ENCODE data around the gene ABCA7.
"Not testable (repeated sequence)": the region's sequence is repeated elsewhere in the genome, so short reads cannot be mapped to it uniquely, and the experiment has no call there.

ABCA7 gene

DNA sequence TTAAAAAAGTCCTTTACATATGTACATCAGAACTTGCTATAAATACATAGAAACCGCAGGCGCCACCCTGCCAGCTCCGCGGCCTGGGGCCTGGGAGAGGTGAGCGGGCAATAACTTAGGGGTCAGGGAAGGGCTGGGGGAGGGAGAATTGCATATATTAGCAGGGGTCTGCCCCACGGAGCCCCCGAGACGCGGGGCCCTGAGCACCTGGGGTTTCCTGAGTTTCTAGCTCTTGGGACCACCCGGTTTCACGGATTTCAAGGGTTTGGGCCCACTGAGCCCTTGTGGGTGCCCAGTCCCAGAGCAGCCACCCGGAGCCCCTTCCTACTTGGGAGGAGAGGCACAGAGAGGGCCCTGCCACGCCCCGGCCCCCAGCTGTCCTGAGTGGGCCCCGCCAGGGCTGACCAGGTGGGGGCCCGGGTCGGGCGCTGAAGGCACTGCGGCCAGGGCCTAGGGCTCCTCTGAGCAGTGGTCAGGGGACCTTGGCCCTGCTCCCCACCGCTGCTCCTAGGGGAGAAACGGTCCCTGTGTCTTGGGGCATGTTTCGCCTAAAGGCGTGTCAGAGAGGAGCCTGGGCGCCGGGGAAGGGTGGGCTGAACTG lies 67.9 kb downstream of the ABCA7 start:
- no peak for DNase-seq

DNA sequence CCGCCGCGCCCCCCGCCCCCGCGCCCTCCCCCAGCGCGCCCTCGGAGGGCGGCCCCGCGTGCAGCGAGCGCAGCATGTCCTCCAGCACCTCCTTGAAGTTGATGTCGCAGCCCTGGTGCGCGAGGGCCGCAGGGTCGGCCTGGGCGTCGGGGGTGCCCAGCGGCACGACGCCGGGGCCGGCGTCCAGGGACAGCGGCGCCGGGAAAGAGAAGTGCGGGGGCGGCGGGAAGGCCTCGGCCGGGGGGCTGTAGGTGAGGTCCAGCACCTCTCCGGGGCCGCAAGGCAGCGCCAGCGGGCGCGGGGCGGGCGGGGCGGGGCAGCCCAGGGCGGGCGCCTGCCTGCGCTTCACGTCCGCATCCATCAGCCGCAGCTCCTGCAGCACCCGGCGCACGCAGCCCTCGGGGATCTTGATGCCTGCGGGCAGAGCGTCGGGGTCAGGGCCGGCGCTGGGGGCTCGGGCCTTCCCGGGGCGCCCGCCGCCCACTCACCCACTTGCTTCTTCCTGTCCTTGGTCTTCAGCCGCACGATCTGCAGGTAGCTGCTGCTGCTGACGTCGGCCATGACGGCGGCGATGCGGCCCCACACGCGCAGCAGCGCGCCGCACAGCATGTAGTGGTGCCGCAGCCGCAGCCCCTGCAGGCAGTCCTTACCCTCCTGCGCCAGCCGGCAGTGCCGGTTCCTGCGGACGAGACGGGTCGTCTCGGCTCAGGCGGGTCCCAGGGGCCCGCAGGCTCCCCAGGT lies 68.6 kb downstream of the ABCA7 start:
- DNase-seq: no peak

DNA sequence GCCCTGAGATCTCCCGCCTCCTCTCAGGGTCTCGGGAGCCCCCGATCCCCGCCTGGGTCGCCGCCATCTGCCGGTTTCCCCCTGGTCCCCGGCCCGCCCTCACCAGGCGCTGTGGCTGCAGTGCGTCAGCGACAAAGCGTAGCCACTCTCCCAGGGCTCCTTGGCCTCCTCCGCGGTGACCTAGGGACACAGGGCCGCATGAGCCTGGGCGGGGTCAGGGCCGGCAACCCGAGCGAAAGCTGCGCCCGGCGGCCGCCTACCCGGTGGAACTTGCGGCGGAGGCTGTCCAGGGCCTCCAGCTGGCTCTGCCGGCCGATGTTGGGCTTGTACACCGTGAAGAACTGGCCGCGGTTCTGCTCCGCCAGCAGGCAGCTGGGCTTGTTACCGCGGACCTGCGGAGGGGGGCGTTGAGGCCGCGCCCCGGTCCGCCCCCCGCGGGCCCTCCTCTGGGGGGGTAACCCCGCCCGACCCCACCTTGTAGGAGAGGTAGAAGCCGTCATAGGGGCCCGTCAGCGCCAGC lies 69.2 kb downstream of the ABCA7 start:
- DNase-seq: no peak

DNA sequence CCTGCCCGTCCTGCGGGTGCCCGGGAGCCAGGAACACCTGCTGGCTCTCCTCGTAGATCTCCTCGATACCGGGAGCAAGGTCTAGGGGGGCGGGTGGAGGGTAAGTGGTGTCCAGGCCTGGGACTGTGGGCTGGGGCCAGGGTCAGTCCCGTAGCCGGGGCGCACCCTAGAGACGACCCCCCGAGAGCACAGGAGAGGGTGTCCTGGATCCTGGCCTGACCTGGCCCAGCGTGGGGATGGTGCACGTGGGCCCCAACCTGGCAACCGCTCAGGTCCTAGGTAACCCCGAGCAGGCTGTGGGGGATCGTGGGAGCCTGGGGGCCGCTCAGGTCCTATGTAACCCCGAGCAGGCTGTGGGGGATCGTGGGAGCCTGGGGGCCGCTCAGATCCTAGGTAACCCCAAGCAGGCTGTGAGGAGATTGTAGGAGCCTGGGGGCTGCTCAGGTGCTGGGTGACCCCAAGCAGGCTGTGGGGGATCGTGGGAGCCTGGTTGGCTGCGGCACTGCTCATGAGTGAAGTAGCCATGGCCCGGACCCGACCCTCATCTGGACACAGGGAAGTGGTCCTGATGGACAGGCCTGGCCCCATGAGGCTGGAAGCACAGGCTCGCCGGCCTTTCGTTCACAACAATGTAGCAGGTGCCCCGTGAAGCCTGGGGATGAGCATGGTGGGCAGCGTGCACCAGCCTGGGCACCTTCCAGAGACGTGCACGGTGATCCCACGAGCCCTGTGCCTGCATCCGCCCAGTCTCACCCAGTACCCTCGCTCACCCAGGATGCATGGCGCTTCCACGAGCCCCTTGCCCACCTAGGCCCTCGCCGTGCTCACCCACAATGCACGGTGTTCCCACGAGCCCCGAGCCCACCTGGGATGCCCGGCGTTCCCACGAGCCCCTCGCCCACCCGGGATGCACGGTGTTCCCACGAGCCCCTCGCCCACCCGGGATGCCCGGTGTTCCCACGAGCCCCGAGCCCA lies 70.1 kb downstream of the ABCA7 start:
- no peak for DNase-seq

DNA sequence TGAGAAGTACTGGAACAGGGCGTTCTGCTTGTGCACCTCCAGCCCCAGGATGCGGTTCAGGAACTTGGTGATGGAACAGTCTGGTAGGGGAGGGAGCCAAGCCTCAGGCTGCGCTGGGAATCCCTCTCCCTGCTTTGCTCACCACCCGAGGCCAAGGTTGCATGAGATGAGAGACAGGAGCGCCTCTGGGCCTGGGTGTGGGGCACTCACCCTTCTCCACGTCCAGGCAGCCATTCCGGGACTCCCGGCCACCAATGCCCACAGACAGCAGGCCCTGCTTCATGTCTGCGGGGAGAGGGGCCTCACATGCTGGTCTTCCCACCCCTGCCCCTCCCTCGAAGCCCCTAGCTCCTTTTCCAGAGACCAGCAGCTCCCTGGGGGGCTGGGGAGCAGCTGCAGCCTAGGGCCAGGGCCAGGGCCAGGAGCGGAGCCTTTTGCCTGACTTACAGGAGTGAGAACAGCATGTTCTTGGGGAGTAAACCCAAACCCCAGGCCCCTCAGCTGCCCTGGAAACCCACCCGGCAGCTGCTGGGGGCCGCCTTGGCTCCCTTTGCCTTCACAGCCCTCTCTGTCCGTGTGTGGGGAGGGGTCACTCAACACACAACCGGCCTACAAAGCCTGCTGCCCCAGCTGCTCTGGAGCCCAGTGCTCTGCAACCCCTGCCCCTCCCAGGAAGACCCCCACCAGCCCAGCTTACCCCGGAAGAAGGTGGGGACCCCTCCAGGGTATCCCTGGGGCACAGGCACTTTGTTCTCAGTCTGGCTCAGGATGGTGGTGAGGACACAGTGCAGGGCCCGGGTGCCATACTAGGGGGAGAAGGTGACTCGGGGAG lies 71.1 kb downstream of the ABCA7 start:
- no peak for DNase-seq

DNA sequence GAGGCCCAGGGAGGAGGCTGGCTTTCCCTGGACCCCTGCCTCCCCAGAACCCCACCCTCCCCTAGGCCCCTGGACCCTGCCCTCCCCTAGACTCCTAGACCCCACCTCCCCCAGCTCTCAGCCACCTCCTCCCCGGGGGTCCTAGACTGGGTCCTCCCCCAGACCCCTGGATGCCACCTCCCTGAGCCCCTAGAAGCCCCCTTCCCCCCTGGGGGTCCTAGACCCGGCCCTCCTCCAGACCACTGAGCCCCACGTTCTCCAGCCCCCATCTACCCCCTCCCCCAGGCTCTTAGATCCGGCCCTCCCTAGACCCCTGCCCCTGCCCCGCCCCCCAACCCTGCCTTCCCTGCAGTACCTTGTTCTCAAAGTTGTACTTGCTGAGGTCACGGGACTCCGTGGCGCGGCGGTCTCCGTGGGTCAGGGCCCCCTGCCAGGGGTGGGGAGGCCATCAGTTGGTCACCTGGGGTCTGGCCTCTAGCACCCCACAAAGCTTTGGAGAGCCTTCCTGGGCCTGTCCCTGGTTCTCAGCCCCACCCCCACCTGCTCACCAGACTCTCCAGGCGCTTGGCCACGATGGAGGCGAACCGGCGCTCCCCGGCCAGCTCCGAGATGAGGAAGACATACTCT lies 71.8 kb downstream of the ABCA7 start:
- DNase-seq: no peak

DNA sequence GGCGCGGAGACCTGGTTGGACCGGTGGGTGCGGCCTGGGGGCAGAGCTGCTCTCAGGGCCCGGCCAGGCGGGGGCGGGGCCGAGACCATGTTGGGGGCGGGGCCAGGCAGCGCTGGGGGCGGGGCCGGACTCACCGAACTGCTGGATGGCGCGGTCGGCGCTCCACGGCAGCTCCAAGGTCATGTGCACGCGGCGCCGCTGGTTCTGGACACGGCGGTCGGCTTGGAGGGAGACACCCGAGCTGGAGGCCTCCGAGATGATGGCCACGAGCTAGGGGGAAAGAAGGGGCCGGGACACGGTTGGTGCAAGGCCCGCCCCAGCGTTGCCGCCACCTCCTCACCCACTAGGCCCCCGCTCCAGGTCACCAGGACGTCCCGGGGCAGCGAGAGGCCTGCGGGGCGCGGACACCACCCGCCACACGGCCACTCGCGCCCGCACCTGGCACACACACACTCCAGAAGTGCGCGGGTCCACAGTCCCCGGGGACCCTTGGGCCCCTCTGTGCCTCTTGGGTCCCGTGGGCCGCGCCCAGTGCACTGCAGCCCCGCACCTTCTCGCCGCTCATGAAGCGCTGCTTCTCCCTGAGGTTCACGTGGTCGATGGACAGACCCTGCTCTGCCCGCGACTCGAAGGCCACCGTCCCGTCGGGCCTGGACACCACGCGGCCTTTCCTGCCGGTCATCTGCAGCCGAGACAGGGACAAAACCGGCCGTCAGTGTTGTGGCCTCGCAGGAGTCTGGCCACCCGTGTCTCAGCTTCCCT lies 72.5 kb downstream of the ABCA7 start:
- no peak for DNase-seq

DNA sequence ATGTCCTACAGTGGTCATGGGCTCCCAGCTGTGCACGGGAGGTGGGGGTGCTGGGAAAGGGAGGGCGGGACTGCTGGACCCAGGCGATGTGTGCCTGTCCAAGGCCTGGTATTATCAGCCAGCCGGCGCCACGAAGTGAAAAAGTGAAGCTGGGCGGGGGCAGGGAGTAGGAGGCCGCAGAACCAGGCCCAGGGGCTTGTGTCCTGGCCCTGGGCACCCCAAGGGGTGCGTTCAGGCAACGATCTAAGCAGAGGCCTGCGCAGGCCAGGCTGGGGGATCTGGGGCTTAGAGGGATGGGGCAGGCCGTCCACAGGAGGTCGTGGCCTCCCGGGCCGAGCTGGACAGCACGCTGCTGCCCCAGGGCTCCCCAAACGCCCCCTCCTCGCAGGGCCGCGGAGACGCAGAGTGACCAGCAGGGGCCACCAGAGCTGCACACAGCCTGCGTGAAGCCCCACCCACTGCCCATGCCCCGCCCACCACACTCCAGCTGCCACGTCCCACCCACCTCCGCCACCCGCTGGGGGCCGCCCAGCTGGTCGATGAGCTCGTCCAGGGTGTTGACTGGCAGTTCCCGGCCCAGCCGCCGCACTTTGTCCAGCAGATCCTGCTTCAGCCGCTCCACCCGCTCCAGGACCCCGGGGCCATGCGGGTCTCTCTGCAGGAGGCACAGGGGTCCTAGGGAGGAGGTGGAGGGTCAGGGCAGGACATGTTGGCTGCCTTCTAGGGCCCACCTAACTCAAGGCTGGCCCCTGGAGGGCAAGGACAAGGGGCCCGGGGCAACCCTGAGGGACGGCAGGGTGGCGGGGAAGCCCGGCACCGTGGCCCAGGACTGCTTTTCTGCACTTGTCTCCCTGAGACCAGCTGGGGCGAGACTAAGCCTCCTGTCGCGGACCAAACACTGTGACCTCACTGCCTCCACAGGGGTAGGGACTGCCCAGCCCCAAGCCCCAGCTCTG lies 73.4 kb downstream of the ABCA7 start:
- DNase-seq: peak; percentile 95

DNA sequence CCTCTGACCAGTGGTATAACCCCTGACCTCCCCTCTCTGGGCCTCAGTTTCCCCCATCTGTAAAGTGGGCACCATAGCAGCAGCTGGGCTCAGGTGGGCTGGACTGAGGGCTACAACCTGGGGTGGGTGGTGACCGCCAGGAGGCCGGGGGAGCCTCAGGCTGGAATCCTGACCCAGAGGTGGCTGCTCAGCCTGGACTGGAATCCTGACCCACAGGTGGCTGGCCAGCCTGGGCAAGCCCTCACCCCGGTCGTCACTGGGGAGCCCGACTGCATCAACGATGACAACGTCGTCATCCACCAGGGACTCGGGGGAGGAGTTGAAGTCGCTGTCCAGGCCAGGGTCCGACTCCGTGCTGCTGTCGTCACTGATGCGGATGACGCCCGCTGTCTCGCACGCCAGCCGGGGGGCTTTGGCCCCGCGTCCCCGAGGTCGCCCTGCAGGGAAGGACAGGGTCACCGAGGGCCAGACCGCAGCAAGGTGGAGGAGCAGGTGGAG lies 74.1 kb downstream of the ABCA7 start:
- DNase-seq: no peak

DNA sequence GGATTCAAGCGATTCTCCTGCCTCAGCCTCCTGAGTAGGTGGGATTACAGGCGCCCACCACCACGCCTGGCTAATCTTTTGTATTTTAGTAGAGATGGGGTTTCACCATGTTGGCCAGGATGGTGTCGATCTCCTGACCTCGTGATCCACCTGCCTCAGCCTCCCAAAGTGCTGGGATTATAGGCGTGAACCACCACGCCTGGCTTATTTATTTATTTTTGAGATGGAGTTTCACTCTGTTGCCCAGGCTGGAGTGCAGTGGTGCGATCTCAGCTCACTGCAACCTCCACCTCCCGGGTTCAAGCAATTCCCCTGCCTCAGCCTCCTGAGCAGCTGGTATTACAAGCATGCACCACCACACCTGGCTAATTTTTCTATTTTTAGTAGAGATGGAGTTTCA lies 74.8 kb downstream of the ABCA7 start:
- DNase-seq: not testable (repeated sequence)

Measured in hematopoietic multipotent progenitor cell treated with erythropoietin and hydrocortisone succinate and interleukin-3 and kit ligand, for 4 days (in vitro differentiated cells).